GM18867 (cell line): Measurements from ENCODE around the gene ATG13.
"Not testable (repeated sequence)": the region's sequence is repeated elsewhere in the genome, so short reads cannot be mapped to it uniquely, and the experiment has no call there.

Source experiments
- ATAC-seq: cut with Tn5 transposase; IDR thresholded peaks from one replicate; pipeline ENCODE4 v1.9.1; 2021; ENCODE audit warnings: mild to moderate bottlenecking, moderate library complexity; ENCODE audit not compliant: unreplicated experiment

The ATG13 gene

DNA sequence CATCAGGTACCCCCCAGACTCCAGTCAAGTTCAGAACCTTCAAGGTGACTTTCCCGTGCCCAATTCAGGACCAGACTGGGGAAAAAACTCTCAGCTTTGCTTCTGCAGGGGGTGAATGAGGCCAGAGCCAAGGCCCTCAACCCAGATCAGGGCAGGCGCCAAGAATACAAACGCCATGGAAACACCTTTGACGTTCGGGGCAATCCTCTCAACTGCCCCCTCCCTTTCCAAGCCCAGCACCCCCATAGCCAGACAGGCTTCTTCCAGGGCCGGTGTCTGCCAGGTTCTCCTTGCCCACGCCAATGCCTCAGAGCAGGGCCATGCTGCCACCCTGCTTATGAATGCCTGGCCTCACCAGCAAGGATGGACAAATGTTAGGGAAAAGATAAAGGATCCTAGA is 77.3 kb downstream of the ATG13 start:
- ATAC-seq: no peak

DNA sequence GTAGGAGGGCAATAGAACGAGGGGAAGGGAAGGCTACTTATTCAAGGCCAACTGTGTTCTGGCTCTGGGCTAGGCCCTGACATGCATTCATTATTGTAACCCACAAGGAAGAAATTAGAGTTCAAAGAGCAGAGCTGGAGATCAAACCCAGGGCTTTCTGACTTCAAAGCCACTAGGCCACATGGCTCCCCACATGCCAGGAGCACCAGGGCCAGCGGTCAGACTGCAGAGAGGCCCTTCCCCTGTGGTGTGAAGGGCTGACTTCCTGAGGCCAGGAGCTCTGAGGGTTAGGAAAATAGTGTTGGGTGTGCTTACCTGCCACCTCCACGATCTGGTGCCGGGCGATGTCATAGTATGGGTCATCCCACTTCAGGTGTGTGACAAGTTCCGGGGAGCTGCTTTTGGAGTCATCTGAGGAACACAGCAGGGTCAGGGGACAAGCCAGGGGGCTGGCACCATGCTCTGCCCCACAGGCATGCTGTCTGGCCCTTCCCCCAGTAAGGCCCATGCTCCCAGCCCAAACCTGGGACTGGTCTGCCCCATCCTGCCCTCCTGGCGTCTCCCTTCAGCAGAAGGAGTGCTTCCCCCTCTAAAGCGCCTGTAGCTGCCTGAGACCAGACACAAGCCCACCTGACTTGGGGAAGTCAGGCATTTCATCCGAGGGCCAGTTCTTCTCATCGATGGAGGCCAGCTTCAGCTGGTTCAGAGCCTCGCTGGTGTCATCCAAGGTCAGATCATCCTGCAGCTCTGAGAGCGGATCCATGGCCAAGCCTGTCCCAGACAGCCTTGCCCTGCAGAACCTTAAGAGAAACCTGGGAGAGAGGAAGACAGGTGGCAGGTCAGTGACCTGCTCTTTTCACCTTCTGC is 78.2 kb downstream of the ATG13 start:
- ATAC-seq: no peak

DNA sequence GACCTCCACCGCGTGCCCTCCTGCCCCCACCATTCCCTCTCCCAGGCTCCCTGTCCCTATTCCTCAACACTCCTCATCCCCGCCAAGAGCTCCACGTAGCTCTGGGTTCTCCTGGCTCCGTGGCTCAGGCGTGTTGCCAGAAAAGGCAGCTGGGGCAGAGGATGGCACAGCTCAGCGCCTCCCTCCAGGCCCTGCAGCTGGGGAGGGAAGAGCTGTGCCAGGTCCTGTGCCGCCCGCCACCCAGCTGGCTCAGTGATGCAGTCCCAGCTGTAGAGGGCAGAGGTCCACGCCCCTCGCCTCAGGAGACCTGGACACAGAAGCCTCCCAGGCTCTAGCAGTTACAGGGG is 78.8 kb downstream of the ATG13 start:
- no peak for ATAC-seq

DNA sequence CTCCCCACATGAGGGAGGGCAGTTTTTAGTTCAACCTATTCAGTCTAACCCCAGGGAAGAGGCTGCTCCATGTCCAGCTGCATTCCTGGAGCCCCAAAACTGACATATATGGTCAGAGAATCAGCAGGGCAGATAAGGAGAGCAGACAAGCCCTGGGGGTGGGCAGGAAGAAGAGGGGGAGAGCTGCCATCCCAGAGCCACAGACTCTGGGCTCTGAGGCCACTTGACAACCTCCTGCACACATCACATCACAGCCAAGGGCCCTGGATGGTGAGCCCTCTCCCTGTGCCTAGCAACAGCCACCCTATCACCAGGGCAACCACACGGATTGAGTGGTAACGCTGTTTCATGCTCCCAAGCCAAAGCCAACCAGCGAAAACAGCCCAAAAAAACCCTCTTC is 80.0 kb downstream of the ATG13 start:
- ATAC-seq: no peak

DNA sequence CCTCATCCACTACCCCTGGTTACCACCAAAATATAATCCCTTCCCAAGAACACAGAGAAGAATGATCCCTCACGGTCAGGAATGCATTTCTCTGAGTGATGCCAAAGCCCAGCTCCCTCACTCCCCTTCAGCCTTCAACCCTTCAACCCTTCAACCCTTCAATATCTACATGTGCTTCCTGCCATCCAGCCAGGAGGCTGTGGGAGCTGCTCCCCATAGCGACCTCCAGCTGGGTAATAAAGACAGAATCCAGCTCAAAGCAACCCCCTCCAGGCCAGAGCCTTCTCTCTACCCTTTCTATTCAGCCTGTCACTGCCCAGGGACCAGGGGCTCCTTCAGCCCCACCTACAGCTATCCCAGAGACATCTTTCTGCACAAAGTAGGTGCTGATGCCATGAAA is 80.4 kb downstream of the ATG13 start:
- no peak for ATAC-seq

DNA sequence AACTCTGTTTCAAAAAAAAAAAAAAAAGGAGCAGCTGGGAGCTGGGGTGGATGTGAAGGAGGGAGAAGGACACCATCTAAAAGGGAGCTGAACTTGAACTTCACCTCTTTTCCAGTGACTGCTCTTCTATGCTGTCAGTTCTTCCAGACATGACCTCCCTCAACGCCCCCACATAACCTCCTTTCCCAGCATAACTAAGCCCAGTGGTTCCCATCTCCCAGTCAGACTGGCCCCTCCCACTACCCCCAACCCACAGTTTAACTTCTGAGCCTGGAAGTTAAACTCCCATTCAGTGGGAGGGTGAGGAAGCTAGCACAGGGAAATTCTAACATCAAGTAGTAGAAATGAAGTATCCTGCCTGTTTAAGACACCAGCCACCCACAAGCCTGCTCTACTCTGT is 81.2 kb downstream of the ATG13 start:
- no peak for ATAC-seq

DNA sequence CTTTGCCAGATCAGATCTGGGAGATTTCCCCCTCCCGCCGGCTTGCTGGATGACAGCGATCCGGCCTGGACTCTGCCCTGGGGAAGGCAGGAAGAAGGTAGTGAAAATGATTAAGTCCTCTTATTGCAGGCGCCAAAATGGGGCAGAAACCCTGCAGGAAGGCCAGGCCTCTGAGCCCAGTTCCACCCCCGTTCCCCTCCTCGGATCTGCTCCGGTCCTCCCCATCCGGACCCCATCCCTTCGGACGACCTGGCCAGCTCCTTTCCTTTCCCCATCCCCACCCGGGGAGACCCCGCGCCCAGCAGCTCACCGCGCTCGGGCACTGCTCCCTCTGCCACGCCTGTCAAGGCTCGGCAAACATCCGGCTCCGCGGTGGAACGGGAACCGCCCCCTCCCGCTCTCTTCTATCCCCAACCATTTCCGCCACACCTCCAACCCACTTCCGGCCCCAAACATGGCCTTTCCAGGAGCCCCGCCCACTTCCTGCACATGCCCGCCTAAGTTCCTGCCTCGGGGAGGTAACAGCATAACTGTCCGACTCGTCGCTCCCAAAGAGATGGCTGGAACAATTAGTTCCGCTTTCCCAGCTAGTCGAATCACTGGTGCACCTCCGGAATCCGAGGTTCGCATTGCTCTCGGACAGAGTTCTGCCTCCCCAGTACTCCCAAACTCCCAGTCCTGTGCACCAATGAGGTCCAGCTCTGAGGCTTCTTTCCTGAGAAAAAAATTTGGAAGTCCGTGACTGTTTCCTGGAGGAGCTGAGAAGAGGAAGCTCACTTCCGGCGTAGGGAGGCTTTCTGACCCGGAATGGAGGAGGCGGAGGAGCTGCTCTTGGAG is 83.1 kb downstream of the ATG13 start, which contains the start of the genes ARHGAP1 and ZNF408:
TSS of gene ARHGAP1 (minus strand) at position 379 of the 837 bp plus-strand sequence. CDS start 4,512 bp downstream, outside the sequence.
TSS of gene ZNF408 (plus strand) at position 791 of the 837 bp plus-strand sequence. CDS start at position 808, 17 bp downstream.
- peak; percentile 89 for ATAC-seq

DNA sequence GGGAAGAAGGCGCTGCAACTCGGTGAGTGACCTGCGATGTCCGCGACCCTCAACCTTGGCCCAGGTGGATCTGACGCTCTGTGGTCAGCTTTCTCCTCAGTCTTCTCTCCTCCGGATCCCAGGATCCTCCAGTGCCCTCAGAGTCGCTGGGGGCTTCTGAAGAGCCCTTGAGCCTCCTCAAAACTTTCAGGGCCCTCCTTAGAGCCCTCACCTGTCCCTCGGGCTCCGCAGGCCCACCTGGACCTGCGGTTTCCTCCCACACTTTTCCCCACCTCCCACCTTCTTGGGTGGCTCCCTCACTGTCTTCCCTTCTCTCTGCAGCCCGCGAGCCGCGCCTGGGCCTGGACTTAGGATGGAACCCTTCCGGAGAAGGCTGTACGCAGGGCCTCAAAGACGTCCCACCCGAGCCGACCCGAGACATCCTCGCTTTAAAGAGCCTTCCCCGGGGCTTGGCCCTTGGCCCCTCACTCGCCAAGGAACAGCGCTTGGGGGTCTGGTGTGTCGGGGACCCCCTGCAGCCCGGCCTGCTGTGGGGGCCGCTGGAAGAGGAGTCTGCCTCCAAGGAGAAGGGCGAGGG is 83.8 kb downstream of the ATG13 start:
- no peak for ATAC-seq

DNA sequence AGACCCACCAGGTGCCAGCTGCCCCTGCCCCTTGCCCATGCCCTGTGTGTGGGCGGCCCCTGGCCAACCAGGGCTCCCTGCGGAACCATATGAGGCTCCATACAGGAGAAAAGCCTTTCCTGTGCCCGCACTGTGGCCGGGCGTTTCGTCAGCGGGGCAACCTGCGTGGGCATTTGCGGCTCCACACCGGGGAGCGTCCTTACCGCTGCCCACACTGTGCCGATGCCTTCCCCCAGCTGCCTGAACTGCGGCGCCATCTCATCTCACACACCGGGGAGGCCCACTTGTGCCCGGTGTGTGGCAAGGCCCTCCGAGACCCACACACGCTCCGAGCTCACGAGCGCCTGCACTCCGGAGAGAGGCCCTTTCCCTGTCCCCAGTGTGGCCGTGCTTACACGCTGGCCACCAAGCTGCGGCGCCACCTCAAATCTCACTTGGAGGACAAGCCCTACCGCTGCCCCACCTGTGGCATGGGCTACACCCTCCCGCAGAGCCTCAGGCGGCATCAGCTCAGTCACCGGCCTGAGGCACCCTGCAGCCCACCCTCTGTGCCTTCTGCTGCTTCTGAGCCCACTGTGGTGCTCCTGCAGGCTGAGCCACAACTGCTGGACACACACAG is 87.8 kb downstream of the ATG13 start:
- ATAC-seq: no peak

DNA sequence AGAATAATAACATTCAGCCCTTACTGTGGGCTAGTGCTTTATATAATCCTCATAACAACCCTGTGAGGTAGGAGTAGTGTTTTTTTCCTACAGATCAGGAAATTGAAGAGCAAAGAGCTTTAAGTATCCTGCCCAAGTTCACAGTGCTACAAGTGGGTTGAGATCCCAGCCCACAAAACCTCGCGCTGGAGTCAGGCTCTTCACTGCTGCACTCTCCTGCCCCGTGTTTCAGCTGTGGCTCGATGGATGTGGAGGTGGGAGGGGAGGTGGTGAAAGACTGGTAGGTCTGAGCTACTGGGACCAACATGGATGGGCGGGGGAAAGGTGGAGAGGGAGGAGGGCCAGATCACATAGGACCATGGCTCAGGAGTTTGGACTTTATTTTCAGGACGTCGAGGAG is 89.5 kb downstream of the ATG13 start:
- no peak for ATAC-seq

DNA sequence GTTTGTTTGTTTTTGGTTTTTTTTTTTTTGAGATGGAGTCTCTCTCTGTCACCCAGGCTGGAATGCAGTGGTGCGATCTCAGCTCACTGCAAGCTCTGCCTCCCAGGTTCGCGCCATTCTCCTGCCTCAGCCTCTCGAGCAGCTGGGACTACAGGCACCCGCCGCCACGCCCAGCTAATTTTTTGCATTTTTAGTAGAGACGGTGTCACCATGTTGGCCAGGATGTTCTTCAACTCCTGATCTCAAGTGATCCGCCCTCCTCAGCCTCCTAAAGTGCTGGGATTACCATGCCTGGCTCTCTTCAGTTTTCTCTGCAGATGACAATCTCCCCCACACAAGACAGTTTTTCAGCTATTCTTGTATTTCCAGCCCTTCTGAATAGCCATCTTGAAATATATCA is 92.0 kb downstream of the ATG13 start:
- not testable (repeated sequence) for ATAC-seq

DNA sequence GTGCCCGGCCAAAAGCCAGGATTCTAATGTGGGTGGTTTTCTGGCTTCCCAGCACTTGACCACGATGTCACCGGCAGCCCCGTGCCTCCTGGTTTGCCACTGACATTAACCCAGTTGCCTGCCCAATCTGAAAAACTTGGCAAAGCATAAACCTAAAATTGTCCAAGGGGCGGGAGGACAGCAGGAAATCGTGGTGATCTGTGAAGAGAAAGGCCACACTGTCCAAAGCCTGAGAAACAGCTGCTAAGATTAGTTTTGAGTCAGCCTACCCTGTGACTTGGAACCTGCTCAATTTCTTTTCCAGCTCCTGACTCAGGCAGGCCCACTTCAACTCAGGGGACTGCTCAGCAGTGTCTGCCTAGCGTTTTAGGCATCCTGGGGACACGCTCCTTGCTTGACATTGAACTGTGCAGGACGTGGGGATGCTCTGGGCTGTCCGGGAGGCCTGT is 93.5 kb downstream of the ATG13 start:
- ATAC-seq: no peak

DNA sequence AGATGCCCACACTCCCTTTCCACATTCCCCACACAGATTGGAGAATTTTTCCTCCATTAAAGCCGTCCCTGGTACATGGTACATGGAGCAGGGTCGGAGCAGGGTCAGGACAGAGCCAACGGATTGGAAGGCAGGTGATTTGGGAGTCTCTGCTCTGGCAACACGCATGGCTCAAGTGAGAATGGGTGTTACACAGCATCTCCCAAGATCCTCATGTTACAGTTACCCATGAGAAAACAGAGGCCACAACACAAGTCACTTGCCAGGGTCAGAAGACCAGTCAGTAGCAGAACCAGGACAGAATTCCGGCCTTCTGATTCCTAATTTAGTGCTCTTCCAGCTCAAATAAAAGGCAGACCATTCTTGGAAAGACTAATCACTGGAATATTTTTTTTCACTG is 94.0 kb downstream of the ATG13 start:
- no peak for ATAC-seq

DNA sequence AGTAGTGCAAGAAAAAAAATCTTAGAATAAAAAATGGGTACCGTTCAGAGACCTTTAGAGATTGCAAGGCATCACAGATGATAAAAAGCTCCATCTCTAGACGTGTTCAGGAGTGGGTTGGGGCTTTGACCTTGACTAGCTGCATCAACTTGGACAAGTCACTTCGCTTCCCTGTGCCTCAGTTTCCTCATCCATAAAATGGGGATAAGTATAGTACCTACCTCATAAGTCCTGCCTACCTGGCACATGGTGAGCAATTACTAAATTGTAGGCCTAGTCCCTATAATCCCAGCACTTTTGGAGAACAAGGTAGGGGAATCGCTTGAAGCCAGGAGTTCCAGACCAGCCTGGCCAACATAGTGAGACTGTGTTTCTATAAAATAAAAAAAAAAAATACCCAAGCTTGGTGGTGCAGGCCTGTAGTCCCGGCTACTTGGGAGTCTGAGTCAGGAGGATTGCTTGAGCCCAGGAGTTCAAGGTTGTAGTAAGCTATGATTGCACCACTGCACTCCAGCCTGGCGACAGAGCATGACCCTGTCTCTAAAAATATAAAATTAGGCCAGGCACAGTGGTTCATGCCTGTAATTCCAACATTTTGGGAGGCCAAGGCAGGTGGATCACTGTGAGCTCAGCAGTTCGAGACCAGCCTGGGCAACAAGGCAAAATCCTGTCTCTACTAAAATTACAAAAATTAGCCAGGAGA is 95.7 kb downstream of the ATG13 start:
- no peak for ATAC-seq

DNA sequence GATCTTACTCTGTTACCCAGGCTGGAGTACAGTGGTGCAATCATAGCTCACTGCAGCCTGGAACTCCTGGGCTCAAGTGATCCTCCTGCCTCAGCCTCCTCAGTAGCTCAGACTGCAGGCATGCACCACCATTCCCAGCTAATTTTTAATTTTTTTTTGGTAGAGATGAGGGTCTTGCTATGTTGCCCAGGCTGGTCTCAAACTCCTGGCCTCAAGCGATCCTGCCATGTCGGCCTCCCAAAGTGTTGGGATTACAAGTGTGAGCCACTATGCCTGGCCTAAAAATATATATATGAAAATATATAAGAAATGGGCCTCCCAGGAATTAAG is 100.4 kb downstream of the ATG13 start:
- ATAC-seq: not testable (repeated sequence)

DNA sequence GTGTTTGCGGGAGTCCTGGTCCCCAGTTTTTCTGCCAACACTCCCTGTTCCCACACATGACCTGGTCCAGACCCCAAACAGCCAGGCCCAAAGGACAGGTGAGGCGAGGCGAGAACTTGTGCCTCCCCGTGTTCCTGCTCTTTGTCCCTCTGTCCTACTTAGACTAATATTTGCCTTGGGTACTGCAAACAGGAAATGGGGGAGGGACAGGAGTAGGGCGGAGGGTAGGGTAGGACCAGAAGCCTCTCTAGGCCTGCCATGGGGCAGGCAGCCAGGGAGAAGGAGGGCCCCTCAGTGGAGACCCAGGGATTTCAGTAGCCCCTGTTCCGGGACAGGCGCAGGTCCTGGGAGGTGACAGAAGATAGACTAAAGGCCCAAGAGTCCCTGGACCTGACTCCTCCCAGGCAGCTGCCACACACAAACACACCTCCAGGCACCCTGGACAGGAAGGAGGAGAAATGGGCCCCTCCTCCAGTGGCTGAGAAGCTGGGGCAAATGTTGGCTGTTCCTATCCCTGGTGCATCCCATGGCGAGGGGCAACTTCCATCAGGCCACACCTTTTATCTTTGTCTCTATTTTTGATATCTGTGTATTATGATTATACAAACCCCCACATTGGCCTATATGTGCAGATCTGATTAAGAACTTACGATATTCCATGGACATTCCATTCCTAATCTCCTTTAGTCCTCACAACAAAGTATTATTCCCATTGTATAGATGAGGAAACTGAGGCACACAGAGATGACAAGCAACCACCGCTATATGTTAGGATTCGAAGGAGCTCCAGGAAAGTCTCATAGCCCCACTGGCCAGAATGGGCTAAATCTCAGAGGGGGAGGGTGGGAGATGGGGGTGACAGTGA is 101.0 kb downstream of the ATG13 start:
- no peak for ATAC-seq

DNA sequence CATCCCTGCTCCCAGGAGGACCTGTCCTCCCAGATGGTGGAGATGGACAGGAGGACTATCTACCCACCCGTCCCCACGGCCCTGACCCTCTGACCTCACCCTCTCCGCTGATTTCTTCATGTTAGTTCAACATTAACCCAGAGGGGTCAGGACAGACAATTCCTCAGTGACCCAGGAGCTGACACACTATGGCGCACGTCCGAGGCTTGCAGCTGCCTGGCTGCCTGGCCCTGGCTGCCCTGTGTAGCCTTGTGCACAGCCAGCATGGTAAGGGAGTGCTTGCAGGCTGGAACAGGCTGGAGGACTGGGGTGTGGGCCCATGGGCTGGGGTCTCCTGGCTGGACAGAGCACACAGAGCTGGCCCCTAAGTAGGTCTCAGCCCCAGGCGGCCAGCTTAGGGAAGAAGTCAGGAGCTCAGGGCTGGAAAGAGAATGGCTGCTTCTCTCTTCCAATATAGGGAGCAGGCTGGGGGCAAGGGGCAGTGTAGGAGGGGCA is 101.7 kb downstream of the ATG13 start, which contains the start of gene F2:
TSS of gene F2 (plus strand) at position 166 of the 495 bp plus-strand sequence. CDS start at position 189, 23 bp downstream.
- ATAC-seq: no peak

DNA sequence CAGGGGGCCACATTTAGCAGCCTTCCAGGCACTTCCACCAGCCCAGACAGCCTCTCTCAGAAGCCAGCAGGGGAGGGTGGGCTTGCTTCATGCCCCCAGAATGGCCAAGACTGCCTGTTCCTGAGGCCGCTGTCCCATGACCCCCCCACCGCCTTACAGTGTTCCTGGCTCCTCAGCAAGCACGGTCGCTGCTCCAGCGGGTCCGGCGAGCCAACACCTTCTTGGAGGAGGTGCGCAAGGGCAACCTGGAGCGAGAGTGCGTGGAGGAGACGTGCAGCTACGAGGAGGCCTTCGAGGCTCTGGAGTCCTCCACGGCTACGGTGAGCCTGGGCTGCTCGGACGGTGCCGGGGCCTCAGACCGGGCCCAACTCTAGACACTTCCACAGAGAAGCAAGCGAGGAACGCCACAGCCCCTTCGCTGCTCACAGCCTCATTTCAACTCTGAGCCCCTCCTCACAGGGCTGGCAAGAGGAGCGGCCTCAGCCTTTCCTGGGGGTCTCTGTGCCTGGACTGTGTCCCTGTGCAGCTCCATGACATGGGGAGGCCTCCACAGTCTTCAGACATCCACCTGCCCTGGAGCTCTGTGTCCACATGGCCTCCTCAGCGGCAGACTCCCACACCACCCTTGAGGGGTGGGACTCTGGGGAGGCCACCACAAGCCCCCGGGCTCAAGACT is 102.3 kb downstream of the ATG13 start:
- ATAC-seq: no peak

DNA sequence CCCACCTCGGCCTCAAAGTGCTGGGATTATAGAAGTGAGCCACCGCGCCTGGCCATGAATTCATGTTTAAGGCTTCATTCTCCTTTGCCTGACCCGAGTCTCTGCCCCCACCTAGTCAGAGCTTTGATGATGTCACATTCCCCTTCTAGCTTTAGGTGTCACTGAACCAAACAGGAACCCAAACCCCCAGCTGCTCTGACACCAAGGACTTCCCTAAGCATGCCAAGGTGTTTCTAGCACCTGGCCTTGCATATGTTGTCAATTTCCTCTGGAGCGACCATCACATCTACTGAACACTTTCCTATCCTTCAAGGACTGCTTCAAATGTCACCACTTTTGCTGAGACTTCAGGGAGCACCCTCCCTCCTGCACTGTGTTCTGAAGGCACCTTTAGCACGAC is 103.9 kb downstream of the ATG13 start:
- ATAC-seq: no peak
